Measurements from ENCODE around the gene AXIN1. TPM values are rescaled to one million over a fixed set of nuclear protein-coding genes. Genes with fewer than 3 reads are reported as not detected.

AXIN1 gene
- total RNA-seq (2021) (32.7 and 38.2 TPM in 2 replicates), Bru-seq, nascent RNA (percentile 62 among the genes with signal in this experiment), BruChase-seq, experiment 1, labeled RNA remaining after a 2-hour chase (percentile 61 among the genes with signal in this experiment), BruChase-seq, experiment 2, labeled RNA remaining after a 6-hour chase (percentile 71 among the genes with signal in this experiment)
- long read RNA-seq, transcript AXIN1-202 (10 exons, 3,324 nt) = major isoform, 13 of 55 reads
- long read RNA-seq, partial matches to known transcripts = 23 of 55 reads
- long read RNA-seq, other reads (novel, unspliced or antisense) = 15 of 55 reads

- intact Hi-C loops (cut with micrococcal nuclease; ENCODE audit: unreplicated experiment) = loop anchor here (2.0 kb wide), 2 partner anchors 72 to 118 kb away; partner anchors contain the start of genes ARHGDIG and FAM234A
- peak; percentile 98 for DNase-seq (ENCODE audit: low spot score)
- H3K4me3 ChIP-seq (ENCODE audit: low read depth, low read length, poor library complexity, severe bottlenecking) = peak within 1 kb of the TSS; percentile 79
- H3K36me3 ChIP-seq (ENCODE audit: insufficient read depth, low read length, poor library complexity, severe bottlenecking) = peaks cover 6% of the 10 kb centered on the region
- H3K9me3 ChIP-seq (ENCODE audit: low read depth, low read length, poor library complexity, severe bottlenecking) = no peaks in the 10 kb centered on the region
- no TSS peak for BruUV-seq (replicated peaks)
- H3K4me1 ChIP-seq (ENCODE audit: insufficient read depth, low read length, poor library complexity, severe bottlenecking) = no peaks in the 10 kb centered on the region
- POLR2A ChIA-PET (ENCODE audit: low non-redundant PET) = interaction anchor here (0.5 to 0.7 kb wide), 2 partner anchors 304 to 307 kb away, joined by 4 to 7 read pairs; no protein-coding TSS in a partner anchor
- CTCF ChIA-PET = interaction anchor here (0.6 to 1.2 kb wide), 11 partner anchors 9 to 618 kb away, joined by 3 to 11 read pairs (median 4); partner anchors contain the start of gene MRPL28
- H3K27ac ChIP-seq (ENCODE audit: low read depth, low read length, poor library complexity, severe bottlenecking) = peak within 1 kb of the TSS; percentile 83
- no peak for TF ChIP-seq EZH2 (IDR thresholded peaks at IDR 0.05; ENCODE audit: borderline replicate concordance, low read depth, low read length, poor library complexity, severe bottlenecking)
- TF ChIP-seq CTCF (conservative IDR thresholded peaks at IDR 0.05; ENCODE audit: low read depth, low read length) = peak; percentile 25; the same call in 1 of the 2 replicates
- no peaks in the 10 kb centered on the region for H3K27me3 ChIP-seq (replicated peaks; ENCODE audit: insufficient read depth, low read depth, low read length, poor library complexity)
Observed at GRCh38 chr16:352547-353403, at the start of gene AXIN1. Gene AXIN1 (minus strand): TSS chr16:352723. CDS start chr16:347025, 5,698 bp downstream.

GRCh38 chr16:401468-402348 is 49.2 kb upstream of the AXIN1 start, which contains the start of gene DECR2:
Gene DECR2 (plus strand): TSS chr16:401885. CDS start chr16:401964, 79 bp downstream.
- ChIA-PET POLR2A (ENCODE audit: low non-redundant PET) (interaction anchor here (0.6 to 1.5 kb wide), 2 partner anchors 125 to 314 kb away, joined by 4 to 11 read pairs; partner anchors contain the start of gene CAPN15), CTCF (interaction anchor here (0.7 to 1.0 kb wide), 2 partner anchors 19 to 357 kb away, joined by 3 read pairs; no protein-coding TSS in a partner anchor)
- BruUV-seq (replicated peaks) = no TSS peak
- peaks cover 17% of the 10 kb centered on the region for H3K4me1 ChIP-seq (ENCODE audit: insufficient read depth, low read length, poor library complexity, severe bottlenecking)
- H3K9me3 ChIP-seq (ENCODE audit: low read depth, low read length, poor library complexity, severe bottlenecking) = no peaks in the 10 kb centered on the region
- peak; percentile 63 for TF ChIP-seq CTCF (conservative IDR thresholded peaks at IDR 0.05; ENCODE audit: low read depth, low read length)
- TF ChIP-seq EZH2 (IDR thresholded peaks at IDR 0.05; ENCODE audit: borderline replicate concordance, low read depth, low read length, poor library complexity, severe bottlenecking) = no peak
- H3K27me3 ChIP-seq (replicated peaks; ENCODE audit: insufficient read depth, low read depth, low read length, poor library complexity) = no peaks in the 10 kb centered on the region
- intact Hi-C loops (cut with micrococcal nuclease; ENCODE audit: unreplicated experiment) = loop anchor here (5.0 kb wide), 2 partner anchors 86 to 126 kb away; partner anchors contain the start of gene CAPN15
- peak within 1 kb of the TSS; percentile 62 for H3K4me3 ChIP-seq (ENCODE audit: low read depth, low read length, poor library complexity, severe bottlenecking)
- H3K27ac ChIP-seq (ENCODE audit: low read depth, low read length, poor library complexity, severe bottlenecking) = peak within 1 kb of the TSS; percentile 91
- peak; percentile 94 for DNase-seq (ENCODE audit: low spot score)
- peaks cover 21% of the 10 kb centered on the region for H3K36me3 ChIP-seq (ENCODE audit: insufficient read depth, low read length, poor library complexity, severe bottlenecking)
